ENCODE measurements around the gene FAM193A. TPM values are rescaled to one million over a fixed set of nuclear protein-coding genes. Genes with fewer than 3 reads are reported as not detected.
A peak's percentile ranks its signal among the peaks of the same experiment; 100 is the strongest.
"Not testable (repeated sequence)": the region's sequence is repeated elsewhere in the genome, so short reads cannot be mapped to it uniquely, and the experiment has no call there.

Gene FAM193A
- total RNA-seq, 1 experiment from 2014 or later, result 10.3 TPM

DNA sequence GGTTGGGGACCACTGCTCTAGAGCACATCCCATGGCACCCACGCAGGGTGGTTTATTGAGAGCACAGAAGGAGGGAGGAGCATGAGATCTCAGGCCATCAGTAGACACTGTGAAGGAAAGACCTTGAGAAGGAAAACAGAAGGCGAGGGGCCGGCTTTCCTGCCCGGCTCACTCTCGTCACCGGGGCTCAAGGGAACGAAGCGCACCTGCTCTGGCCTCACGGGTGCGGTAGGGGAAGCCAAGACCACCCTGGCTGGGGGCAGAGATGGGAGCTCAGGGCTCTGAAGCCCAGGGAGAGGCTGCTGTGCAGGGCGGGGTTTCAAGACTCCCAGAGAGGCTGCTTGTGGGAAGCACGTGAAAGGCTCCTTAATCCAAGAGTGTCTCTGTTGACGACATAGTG is 113.8 kb downstream of the FAM193A start:
- no peak for DNase-seq (ENCODE audit: low spot score)

DNA sequence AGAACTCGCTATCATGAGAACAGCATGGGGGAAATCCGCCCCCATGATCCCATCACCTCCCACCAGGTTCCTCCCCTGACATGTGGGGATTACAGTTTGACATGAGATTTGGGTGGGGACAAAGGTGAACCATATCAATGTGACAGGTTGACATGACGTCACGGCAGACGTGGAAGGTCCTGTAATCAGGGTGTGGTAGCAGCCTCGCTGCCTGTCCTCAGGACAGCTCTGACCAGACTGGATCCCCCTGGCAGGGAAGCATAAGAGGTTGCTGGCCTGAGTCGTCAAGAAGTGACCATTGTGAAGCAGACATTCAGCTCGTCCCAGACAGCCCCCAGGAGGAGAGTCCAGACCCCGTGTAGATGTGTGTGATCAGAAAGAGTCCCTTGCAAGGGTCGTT is 115.1 kb downstream of the FAM193A start:
- DNase-seq (ENCODE audit: low spot score), result no peak

DNA sequence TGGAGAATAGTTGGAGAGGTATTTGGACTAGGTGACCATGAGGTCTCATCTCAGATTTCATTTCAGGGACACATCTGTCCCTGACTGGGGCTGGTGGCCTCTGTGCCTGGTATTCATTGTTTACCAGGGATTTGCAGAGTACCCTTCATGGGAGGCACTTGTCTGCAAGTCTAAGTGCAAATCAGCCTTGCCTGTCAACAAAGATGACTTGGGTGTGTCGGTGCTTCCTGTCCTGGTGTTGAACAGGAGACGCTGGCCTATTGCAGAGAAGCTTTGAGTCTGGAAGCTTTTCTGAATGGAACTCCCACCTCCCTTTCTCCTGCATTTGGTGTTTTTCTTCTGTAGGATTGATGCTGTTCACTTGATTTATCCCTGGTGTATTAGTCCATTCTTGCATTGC is 115.6 kb downstream of the FAM193A start:
- no peak for DNase-seq (ENCODE audit: low spot score)

DNA sequence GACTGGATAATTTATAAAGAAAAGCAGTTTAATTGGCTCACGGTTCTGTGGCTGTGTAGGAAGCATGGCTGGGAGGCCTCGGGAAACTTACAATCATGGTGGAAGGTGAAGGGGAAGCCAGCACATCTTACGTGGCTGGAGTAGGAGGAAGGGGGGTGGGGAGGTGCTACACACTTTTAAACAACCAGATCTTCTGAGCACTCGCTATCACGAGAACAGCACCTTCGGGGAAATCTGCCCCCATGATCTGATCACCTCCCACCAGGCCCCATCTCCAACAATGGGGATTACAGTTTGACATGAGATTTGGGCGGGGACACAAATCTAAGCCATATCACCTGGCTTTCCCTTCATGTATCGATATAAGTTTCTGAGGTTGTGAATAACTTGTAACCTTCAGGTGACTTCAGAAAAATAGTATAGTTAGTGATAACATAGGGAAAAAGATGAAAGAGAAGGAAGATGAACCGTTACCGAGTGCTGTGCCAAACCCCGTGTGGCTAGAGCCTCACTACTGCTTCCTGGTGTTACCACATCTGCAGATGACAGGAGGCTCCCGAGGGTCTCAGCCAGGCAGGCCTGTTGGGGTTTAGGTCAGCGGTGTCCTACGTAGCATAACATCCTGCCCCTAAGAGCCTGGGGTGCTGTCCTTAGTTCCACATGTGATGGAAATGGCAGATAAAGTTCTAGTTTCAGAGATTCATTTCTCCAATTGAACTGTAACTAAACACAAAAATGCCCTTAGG is 116.1 kb downstream of the FAM193A start:
- DNase-seq (ENCODE audit: low spot score), result no peak

DNA sequence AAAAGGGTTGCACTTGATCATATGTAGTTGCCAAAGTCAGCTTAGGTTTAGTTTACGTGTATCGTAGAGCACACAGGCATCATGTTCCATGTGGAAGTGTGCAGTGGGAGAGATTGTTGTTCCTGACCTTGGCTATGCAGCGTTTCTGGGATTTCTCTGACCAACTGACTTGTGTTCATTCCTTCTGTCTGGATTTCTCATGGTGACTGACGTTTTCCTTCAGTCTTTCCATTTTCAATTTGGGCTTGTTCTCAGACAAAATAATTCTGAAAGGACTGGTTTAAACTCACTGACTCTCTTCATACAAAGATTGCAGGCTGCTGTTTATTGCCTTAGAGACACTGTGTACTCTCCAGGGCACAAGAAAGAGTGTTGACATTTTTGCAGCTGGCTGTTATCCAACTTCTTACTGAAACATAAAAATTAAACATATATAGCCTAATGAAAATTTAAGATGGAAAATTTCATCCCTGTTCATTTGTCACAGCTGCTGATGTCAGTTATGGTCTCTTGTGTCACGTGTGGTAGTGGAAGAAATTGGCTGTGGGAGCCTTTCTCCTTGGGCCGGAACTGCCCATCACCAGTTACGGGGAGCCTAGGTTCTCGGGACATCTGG is 124.3 kb downstream of the FAM193A start:
- no peak for DNase-seq (ENCODE audit: low spot score)

DNA sequence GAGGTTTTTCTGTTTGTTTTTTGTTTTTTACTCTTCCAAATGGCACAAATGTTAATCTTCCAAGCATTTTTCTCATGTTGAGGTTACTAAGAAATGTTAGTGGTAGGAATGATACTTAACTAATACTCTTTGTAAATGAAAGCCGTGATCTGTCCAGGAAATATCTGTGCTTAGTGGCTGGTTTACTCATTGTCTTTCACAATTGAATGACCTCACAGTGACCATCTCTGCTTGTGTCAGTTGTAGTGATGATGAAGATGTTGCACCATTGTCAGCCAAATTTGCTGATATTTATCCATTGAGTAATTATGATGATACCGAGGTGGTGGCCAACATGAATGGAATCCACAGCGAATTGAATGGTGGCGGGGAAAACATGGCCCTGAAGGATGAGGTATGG is 126.2 kb downstream of the FAM193A start:
- peak; percentile 22 for DNase-seq (ENCODE audit: low spot score)

DNA sequence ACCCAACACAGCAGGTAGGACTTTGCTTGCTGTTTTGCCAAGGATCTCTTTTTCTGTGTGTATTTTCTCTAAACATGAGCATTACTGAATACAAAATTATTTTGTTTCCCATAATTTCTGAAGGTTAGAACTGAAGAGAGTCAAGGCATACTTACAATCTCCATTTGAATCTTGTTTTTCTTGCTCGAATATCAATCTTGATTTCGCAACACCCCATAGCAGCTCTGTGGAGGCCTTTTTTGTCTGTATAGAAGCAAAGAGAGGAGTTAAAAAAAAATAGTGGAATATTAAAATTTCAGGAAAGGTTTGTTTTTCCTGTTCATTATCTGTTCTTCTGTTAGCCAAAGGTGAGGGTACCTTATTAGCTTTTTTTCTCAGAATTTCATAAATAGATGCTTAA is 126.8 kb downstream of the FAM193A start:
- no peak for DNase-seq (ENCODE audit: low spot score)

DNA sequence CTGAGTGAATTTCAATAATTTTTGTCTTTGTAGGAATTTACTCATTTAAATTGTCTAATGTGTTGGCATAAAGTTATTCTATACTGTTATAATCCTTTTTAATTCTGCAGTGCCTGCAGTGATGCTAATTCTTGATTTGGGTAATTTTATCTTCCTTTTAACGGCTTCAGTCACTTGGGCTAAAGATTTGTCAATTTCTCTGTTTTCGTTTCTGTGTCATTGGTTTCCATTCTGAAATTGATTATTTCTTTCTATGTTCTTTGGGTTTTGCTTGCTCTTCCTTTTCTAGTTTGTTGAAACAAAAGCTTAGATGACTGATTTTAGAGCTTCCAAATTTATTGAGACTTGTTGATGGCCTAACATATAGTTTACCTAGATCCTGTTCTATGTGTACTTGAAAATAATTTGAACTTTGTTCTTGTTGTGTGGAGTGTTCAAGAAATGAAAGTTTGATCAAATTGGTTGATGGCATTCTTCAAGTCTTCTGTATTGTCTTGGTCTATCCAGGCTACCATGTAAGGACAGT is 130.3 kb downstream of the FAM193A start:
- DNase-seq (ENCODE audit: low spot score), result no peak

DNA sequence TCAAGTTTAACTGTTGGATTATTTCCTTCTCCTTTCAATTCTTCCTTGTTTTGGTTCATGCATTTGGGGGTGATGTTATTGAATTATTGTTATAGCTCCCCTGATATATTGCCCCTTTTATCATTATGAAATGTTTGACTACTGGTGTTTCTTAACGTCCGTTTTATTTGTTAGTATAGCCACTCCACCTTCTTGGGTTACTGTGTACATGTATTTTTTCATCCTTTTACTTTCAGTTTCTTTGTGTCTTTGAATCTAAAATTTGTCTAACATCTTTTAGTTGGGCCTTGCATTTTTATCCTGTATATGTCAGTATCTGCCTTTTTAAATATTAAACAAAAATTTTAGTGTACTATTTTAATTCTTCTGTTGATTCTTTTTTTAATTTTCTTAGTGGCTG is 131.0 kb downstream of the FAM193A start:
- DNase-seq (ENCODE audit: low spot score), result no peak

DNA sequence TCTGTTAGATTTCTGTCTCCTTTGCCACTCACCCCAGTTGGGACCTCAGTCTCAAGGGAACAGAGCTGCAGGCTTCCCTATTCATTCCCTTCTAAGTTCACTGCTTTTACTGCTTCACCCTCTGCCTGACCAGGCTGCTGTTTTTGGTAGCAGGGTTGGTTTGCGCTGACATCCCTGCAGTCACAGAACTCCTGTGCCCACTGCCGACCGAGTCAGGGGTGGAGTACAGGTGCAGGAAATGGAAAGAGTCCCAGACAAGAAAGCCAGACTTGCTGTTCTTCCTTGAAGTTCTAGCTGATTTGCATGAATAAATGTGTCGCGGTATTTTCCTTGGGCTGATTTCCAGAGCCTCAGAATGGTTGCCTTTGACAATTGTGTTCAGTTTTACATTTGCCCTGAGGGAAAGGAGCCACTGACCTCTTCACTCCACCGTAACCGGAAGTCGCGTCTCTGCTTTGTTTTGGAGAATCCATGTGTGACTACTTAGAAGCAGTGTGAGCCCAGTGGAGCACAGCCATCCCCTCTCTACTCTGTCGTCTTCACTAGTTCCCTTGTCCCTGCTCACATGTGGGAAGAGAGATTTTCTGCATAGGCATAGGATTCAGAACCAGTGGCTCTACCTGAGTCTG is 134.9 kb downstream of the FAM193A start:
- no peak for DNase-seq (ENCODE audit: low spot score)

DNA sequence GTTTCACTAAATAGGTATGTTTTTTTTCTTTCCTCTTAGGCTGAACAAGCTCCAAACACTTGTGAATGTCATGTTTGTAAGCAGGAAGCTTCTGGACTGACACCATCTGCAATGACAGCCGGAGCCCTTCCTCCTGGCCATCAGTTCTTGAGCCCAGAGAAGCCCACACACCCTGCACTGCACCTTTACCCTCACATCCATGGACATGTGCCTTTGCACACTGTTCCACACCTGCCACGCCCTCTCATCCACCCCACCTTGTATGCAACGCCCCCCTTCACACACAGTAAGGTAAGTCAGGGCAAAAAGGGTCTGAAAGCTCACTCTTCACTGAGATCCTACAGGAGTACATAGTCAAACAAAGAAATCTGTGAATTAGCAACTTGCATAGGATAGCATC is 135.6 kb downstream of the FAM193A start:
- DNase-seq (ENCODE audit: low spot score), result no peak

DNA sequence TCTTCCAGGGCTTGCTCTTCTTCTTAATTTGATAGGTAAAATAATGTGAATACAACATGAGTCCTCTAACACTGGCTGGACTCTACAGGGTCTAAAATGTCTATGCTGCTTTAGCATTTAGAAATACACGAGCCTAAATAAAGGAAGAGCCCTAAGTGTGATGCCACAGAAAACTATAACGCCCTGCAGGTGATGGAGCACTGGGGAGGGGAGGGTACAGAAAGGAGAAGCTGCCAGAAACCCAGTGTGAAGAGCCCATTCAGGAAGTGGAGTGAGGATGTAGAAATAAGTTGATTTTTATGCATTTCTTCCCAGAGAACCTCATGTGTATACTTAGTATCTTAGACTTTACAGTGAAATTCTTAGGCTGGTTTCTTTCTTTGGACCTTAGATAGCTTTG is 136.3 kb downstream of the FAM193A start:
- no peak for DNase-seq (ENCODE audit: low spot score)

DNA sequence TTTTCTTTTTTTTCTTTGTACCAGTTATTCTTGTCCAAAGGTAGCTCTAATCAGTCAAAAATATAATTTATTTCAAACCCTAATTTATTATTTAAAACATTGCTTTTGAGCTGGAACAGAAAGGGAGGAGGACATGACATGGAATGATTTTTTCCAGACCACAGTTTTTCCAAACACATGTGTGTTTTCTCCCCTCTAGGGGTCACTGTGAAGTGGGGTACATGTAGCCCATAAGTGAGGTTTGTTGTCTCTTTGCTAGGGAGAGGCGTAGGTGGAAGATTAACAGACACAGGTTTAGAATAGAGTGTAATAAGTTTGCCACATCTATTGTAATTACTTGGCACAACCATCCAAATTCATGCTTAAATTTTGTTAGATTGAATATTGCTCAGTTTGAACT is 136.7 kb downstream of the FAM193A start:
- DNase-seq (ENCODE audit: low spot score), result no peak

DNA sequence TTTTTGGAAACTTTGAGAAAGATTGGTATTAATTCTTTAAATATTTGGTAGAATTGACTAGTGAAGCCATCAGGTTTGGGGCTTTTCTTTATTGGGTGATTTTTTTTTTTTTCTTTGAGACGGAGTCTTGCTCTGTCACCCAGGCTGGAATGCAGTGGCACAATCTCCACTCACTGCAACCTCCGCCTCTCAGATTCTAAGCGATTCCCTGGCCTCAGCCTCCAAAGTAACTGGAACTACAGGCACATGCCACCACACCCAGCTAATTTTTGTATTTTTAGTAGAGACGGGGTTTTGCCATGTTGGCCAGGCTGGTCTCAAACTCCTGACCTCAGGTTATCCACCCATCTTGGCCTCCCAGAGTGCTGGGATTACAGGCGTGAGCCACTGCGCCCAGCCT is 143.3 kb downstream of the FAM193A start:
- not testable (repeated sequence) for DNase-seq (ENCODE audit: low spot score)

DNA sequence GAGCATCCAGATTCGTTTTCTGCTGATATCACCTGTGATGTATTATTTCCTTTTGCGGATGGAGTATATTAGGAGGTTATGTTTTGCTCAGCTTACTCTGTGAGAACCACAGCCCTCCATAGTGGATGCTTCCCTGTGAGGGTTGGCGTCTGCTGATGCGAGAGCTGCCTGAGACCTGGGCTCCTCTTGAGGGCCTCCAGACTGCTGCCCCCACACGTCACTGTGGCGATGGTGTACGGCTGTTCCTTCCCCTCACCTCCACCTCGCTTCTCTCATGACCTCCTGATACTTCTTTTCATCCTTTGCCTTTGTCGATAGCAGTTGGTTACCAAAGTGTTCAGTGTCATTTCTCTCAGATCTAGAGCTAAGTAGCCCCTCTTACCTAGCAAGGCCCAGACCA is 148.0 kb downstream of the FAM193A start:
- DNase-seq (ENCODE audit: low spot score), result no peak

DNA sequence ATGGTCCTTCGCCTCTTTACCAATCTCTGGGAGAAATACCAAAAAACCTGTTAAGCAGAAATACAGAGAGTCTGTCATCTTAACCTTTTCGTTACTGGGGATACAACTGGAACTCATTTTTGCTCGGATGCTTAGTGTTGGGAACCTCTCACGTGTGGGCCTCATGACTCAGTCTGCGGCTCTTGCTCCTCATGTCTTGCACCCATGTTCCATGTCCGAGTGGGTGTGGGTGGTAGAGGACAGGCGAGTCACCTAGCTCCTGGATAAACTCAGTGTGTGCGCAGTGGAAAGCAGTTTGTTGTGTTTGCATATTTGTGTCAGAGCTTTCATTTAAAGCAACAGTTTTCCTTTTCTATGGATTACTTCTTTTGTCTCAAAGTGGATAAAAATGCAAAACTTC is 149.1 kb downstream of the FAM193A start:
- DNase-seq (ENCODE audit: low spot score), result no peak

DNA sequence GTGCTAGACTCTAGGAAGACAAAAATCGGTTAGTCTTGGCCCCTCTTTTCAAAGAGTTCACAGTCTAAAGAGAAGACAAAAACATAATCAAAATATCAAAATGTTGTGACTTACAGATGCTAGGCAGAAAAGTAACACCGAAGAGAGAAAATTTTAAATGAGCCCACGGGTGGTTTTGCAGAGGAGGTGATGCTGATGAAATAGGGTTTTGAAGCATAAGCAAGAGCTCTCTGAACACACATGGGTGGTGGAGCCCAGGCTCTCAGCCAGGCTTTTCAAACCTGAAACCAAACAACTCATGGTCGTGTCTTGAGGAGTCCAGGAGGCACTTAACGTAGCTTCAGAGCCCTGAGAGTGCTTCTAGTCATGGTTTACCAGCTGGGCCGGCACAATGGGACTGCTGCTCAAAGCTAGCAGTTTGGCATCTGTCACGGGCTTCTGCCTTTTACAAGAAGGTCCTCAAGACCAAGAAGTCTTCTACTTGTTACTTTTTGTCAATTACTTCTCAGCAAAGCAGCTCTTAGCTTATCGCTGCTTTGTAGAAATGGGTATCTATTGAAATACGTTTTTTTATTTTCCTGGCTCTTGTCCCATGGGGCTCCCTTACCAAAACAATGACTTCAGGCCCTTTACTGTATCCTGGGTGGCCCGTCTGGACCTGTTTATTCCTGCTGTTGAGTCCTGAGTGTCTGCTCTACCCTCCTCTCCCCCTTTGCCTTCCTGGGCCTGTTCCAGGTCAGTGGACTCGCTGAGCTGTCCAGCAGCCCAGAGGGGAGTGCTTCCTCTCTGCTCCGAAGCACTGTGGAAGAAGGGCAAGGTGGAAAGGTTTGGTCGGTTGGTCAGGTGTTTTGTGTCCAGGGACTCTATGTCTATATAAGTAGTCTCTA is 150.2 kb downstream of the FAM193A start:
- no peak for DNase-seq (ENCODE audit: low spot score)

DNA sequence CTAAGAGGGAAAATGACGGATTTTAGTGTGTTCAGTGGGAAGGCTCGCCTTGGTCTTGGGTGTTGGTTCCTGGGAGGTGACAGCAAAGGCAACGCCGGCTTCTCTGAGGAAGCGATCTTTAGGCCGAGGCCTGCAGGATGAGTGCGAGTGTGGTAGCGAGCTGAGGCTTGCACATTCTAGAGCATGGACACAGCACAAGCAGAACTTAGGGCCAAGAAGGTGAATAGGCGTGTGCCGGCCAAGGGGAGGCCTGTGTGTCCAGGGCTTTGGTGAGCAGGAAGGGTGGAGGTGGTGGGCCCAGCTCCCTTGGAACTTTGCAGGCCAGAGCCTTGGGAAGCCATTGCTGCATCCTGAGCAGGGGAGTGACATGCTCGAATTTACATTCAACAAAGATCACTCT is 151.8 kb downstream of the FAM193A start:
- no peak for DNase-seq (ENCODE audit: low spot score)

DNA sequence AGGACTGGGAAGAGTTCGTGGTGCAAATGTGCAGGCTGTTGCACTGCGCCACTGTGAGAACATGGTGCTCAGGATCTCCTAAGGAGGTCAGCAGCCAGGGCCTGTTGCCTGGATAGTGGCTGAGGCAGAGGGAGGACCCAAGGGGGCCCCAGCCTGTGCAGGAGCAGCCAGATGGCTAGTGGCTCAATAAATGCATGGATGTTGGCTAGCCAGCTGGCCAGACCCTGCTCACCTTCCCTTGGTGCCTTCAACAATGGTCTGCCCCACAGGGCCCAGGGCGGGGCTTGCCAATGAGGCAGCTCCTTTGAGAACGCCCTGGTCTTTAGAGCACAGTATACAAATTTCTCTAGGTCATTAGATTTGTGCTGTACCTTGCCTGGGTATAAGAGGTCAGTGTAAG is 152.2 kb downstream of the FAM193A start:
- DNase-seq (ENCODE audit: low spot score), result no peak

DNA sequence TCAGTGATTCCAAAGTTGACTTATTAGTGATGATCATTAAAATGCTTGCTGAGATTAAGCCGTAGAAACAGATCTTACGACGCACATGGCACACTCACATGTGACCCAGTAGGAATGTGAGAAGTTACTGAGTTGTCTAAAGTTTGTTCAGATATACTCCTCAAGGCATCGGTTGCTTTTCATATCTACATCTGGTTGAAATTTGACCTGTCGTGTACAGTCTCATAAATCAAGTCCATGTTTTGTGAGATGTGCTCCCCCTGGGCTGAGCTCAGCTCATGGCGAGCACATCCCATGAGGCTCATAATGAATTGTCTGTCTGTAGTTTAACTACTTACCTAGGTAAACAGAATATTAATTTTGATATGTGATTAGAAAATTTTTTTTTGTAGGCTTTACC is 152.7 kb downstream of the FAM193A start:
- peak; percentile 25 for DNase-seq (ENCODE audit: low spot score)

DNA sequence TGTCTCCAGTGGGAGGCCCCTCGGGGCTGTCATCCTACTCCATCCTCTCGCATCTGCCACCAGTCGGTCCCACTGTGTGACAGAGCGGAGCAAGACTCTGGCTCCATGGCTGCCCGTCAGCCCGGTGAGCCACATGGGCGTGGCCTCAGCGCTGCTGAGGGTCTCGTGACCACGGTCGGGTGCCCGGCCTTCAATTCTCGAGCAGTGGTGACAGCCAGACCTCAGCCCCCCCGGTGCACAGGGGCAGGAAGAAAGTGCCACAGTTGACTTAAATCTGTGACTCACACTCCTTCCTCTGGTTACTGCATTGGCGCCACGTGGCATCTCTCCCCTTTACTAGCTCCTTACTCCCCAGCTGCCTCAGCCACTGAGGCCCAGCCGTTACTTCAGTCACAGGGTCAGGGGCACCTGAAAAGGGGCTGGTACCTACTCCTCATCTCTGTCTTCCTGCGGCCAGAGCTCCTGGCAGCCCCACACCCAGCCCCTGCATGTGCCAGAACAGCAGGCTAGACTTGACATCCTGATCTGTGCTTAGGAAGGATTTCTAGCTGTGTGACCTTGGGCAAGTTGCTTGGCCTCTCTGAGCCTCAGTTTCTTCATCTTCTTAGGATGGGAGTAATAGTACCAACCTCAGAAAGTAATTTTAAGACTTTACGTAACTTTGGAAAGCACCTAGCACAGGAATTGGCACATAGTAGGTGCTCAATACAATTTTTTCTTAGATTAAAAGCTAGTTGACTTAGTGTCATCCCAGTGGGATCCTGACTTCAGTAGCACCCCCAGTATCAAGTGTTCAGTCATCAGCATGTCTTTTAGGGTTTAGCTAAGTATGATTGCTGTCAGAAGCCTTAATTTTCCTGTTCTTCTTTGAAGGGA is 153.6 kb downstream of the FAM193A start:
- peak; percentile 89 for DNase-seq (ENCODE audit: low spot score)

Measured in A172 (cell line).